Right hindlimb (tissue), 1 donor: ENCODE data around the gene HOXD9.

Experiments
- DNase-seq: peaks from one replicate; pipeline ENCODE4 v3.0.0-alpha.2; 2018

The HOXD9 gene

GRCh38 chr2:176099159-176099727 lies 23.3 kb upstream of the HOXD9 start:
- no peak for DNase-seq

- DNase-seq = no peak
Observed at GRCh38 chr2:176099728-176100546, 22.6 kb upstream of the HOXD9 start, which contains the start of gene HOXD12. Gene HOXD12 (plus strand): TSS chr2:176099795. CDS start chr2:176099802, 7 bp downstream.

- no peak for DNase-seq
Observed at GRCh38 chr2:176100547-176101140, 21.9 kb upstream of the HOXD9 start.

DNA sequence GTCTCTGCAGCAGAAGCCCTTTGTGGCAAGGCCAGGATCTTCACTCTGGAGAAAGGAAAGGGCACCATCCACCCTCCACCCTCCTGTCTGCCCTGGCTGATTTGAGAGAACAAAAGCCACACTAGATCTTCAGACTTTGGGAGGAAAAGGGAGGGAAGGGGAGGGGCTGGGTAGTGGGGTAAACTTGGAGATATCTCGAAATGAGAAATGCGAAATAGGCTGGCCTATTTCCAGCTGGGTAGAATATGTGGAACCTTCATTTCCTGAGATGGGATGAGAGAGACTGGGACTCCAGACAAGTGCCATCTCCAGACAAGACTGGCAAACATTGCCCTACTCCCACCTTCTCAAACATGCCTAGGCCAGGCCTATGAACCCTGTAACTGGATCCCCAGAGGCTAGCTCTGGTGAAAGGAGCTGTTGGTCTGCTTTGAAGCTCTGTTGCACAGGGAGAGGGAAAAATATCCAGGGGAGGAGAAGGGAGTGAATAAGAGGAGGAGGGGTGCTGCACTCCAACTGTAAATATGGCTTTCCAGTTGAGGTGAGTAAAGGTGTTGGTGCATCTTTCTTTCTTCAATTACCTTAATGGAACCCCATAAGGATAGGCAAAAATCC lies 21.2 kb upstream of the HOXD9 start:
- no peak for DNase-seq

GRCh38 chr2:176101842-176102241 lies 20.7 kb upstream of the HOXD9 start:
- no peak for DNase-seq

- DNase-seq = no peak
Observed at GRCh38 chr2:176102309-176102866, 20.1 kb upstream of the HOXD9 start.

GRCh38 chr2:176103194-176103593 lies 19.3 kb upstream of the HOXD9 start:
- no peak for DNase-seq

GRCh38 chr2:176103742-176104315 lies 18.7 kb upstream of the HOXD9 start:
- no peak for DNase-seq

GRCh38 chr2:176104316-176105077 lies 18.0 kb upstream of the HOXD9 start:
- DNase-seq = no peak

- no peak for DNase-seq
Observed at GRCh38 chr2:176105078-176105729, 17.3 kb upstream of the HOXD9 start.

GRCh38 chr2:176105730-176106580 lies 16.6 kb upstream of the HOXD9 start:
- DNase-seq = no peak

DNA sequence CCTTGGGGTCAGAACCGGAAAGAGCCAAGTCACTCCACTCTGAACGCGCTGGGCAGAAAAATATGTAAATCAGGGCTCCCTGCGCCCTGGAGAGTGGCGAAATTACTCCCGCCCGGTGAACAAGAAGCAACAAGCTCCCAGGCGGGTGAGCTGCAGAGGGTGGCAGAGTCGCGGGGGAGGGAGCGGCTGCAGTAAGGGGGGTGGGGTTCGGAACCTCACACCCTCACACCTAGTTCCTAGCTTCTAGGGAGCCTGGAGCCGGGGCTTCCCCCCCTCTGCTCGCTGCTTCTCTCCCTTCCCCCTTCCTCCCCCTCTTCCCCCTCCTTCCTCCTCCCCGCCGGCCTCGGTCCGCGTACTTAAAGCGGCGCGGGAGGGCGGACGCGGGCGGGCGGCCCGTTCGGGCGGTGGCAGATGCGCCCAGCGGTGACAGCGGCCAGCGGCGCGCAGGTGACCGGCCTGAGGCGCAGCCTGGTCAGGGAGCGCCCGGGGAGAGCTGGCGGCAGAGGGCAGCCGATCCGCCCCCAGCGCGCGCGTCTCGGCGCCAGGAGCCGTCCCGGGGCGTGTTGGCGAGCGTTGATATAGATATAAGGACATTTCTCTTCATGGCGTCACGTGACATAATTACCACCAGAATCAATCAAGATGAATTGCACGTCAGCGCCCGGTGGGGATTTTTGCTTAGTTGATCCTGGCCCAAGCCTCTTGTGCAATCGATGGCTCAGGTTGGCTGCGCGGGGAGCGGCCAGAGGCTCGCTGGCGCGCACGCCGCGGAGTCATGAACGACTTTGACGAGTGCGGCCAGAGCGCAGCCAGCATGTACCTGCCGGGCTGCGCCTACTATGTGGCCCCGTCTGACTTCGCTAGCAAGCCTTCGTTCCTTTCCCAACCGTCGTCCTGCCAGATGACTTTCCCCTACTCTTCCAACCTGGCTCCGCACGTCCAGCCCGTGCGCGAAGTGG lies 15.7 kb upstream of the HOXD9 start, which contains the start of gene HOXD11:
TSS of gene HOXD11 (plus strand) at position 700 of the 959 bp plus-strand sequence. CDS start at position 776, 76 bp downstream.
- peak; percentile 38 for DNase-seq

- DNase-seq = no peak
Observed at GRCh38 chr2:176107731-176108181, 14.8 kb upstream of the HOXD9 start.

DNA sequence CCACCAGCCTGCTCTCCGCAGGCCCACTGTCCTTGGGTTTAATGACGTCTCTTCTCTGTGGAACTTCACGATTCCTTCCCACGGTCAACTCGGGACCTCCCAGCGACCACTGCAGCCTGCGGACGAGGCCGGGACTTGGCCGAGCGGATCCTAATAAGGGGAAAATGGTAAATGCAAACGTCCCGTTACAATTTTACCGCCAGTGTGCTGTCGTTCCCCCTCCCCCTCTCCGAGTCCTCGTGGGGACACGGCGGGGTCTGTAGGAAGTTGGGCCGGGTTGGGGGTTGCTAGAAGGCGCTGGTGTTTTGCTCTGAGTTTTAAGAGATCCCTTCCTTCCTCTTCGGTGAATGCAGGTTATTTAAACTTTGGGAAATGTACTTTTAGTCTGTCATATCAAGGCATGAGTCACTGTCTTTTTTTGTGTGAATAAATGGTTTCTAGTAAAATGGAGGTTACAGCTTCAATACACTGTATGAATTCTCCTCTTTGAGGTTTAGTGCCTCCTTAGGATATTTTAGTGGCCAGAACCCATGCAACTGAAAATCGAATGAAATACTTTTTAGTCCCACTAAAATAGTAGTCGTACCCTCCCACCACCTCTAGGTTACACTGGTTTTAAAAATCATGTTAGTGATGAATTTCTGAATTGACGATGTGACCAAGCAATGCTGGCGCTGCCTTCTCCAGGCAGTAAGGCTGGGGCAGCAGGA lies 13.2 kb upstream of the HOXD9 start:
- DNase-seq = no peak

DNA sequence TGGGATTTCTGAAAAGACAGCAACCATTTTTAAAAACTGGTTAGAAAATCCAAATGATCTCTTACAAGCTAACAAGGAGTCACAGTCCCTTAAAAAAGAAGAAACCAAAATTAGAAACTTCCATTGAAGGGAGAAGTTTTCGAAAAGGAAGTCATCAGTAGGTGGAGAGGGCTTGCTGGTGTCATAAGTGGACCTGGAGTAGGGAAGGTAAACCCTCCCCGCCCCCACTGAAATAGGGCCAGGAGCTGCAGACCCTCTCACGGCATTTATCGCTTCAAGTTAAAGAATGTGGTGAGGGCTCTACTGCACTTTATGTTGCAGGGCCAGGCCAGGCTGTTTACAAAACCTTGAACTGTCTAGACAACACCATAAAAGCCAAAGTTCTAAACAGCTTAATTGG lies 12.6 kb upstream of the HOXD9 start:
- no peak for DNase-seq

GRCh38 chr2:176110415-176111308 lies 11.9 kb upstream of the HOXD9 start:
- no peak for DNase-seq

- DNase-seq = peak; percentile 83
Observed at GRCh38 chr2:176111309-176111663, 11.2 kb upstream of the HOXD9 start.
